BLaER1 treated with 17β-estradiol and CSF1 and Interleukin-3, amounts not matched to agents 10 nM and 100 nM (cell line): ENCODE measurements around the gene GAGE10.

Source experiments
- H3K27ac ChIP-seq, 11 experiments: shearing (Covaris generic); formaldehyde crosslinking; 2 replicates each; pipeline ENCODE4 v1.8.1; 2022
- H3K27me3 ChIP-seq, 11 experiments: shearing (Covaris generic); formaldehyde crosslinking; 2 replicates each; pipeline ENCODE4 v1.8.1; 2022
- H3K36me3 ChIP-seq, 11 experiments: shearing (Covaris generic); formaldehyde crosslinking; 2 replicates each; pipeline ENCODE4 v1.8.1; 2022
- H3K4me1 ChIP-seq, 10 experiments: shearing (Covaris generic); formaldehyde crosslinking; 2 replicates each; pipeline ENCODE4 v1.8.1; 2022
- H3K4me2 ChIP-seq, 11 experiments: shearing (Covaris generic); formaldehyde crosslinking; 2 replicates each; pipeline ENCODE4 v1.8.1; 2022
- H3K4me3 ChIP-seq, 10 experiments: shearing (Covaris generic); formaldehyde crosslinking; 2 replicates each; pipeline ENCODE4 v1.8.1; 2022
- H3K9ac ChIP-seq, 11 experiments: shearing (Covaris generic); formaldehyde crosslinking; 2 replicates each; pipeline ENCODE4 v1.8.1; 2022
- H3K9me3 ChIP-seq, 11 experiments: shearing (Covaris generic); formaldehyde crosslinking; replicated peaks in 1 of 11; 2 replicates each; pipeline ENCODE4 v1.8.1; 2022
- H4K20me1 ChIP-seq, 11 experiments: shearing (Covaris generic); formaldehyde crosslinking; 2 replicates each; pipeline ENCODE4 v1.8.1; 2022
- Cebpa-rat ChIP-seq, 11 experiments: shearing (Covaris generic); IDR thresholded peaks; 2 replicates each; pipeline ENCODE4 v1.8.1; 2022

The GAGE10 gene

GRCh38 chrX:49263631-49264030 lies 39.8 kb upstream of the GAGE10 start:
- Histone ChIP-seq H3K4me3 (no peak overlapping the region), H3K27me3 (peaks cover 54 to 99% (median 91%) of the 10 kb centered on the region in 11 experiments), H3K36me3 (no peaks in the 10 kb centered on the region), H3K4me2 (no peak overlapping the region), H3K9me3 (no peaks in the 10 kb centered on the region), H4K20me1 (peaks cover 0 to 5% (median 0%) of the 10 kb centered on the region in 11 experiments; a peak in 3 of 22 replicates), H3K9ac (no peak overlapping the region), H3K27ac (no peak overlapping the region), H3K4me1 (peaks cover 0 to 7% (median 6%) of the 10 kb centered on the region in 10 experiments; a peak in 5 of 20 replicates)
- no peak for TF ChIP-seq Cebpa-rat (IDR thresholded peaks at IDR 0.05)

DNA sequence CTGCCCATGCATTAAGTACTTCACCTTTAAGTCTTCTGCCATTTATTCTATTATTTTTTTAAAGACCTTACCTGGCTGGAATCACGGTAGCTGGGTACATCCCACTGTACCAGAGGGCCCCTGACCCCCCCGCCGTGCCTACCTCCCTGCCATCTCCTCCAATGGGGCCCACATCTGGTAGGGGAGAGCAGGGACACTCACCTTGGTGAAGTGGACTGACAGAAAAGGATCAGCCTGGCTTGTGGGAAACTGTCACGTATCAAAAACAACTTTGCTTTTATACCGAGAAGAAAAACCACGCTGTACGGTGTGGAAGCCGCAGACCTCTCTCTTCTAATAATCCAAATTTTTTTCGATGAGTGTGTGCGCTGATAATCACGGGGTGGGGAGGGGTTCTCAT lies 39.0 kb upstream of the GAGE10 start, which contains the start of gene FOXP3:
Gene FOXP3 (minus strand): TSS at position 251 of the 400 bp plus-strand sequence. CDS start 6,205 bp downstream, outside the sequence.
- TF ChIP-seq Cebpa-rat (IDR thresholded peaks at IDR 0.05), result no peak
- no peak within 1 kb of the TSS for H3K4me3 ChIP-seq
- no peaks in the 10 kb centered on the region for H3K36me3 ChIP-seq
- peaks cover 0 to 8% (median 6%) of the 10 kb centered on the region in 10 experiments; a peak in 5 of 20 replicates for H3K4me1 ChIP-seq
- peaks cover 47 to 98% (median 84%) of the 10 kb centered on the region in 11 experiments for H3K27me3 ChIP-seq
- peaks cover 0 to 4% (median 0%) of the 10 kb centered on the region in 11 experiments; a peak in 1 of 22 replicates for H3K9me3 ChIP-seq
- no peak within 1 kb of the TSS for H3K4me2 ChIP-seq
- H4K20me1 ChIP-seq, result no peaks in the 10 kb centered on the region; a peak in 2 of 22 replicates
- no peak within 1 kb of the TSS for H3K27ac ChIP-seq
- no peak within 1 kb of the TSS for H3K9ac ChIP-seq

- no peak overlapping the region for H3K9ac ChIP-seq
- H4K20me1 ChIP-seq, result peaks cover 0 to 6% (median 0%) of the 10 kb centered on the region in 11 experiments; a peak in 3 of 22 replicates
- H3K4me2 ChIP-seq, result no peak overlapping the region
- H3K9me3 ChIP-seq, result peaks cover 0 to 14% (median 0%) of the 10 kb centered on the region in 11 experiments; a peak in 7 of 22 replicates
- H3K27ac ChIP-seq, result no peak overlapping the region
- peaks cover 29 to 78% (median 66%) of the 10 kb centered on the region in 11 experiments for H3K27me3 ChIP-seq
- TF ChIP-seq Cebpa-rat (IDR thresholded peaks at IDR 0.05), result no peak
- peaks cover 14 to 23% (median 19%) of the 10 kb centered on the region in 10 experiments for H3K4me1 ChIP-seq
- H3K4me3 ChIP-seq, result no peak overlapping the region
- no peaks in the 10 kb centered on the region for H3K36me3 ChIP-seq
These were observed 36.7 kb upstream of the GAGE10 start for GRCh38 chrX:49266523-49267445.

- Histone ChIP-seq H3K4me2 (peak overlapping the region; percentile 55 to 77 (median 69)), H4K20me1 (peaks cover 2 to 23% (median 9%) of the 10 kb centered on the region in 11 experiments; a peak in 12 of 22 replicates), H3K4me3 (peak overlapping the region; percentile 51 to 80 (median 72)), H3K9me3 (peaks cover 0 to 14% (median 0%) of the 10 kb centered on the region in 11 experiments; a peak in 7 of 22 replicates), H3K4me1 (peaks cover 25 to 31% (median 29%) of the 10 kb centered on the region in 10 experiments), H3K27me3 (peaks cover 30 to 79% (median 65%) of the 10 kb centered on the region in 11 experiments), H3K9ac (peak overlapping the region; percentile 63 to 95 (median 89)), H3K27ac (peak overlapping the region; percentile 44 to 95 (median 92); a peak in 20 of 22 replicates), H3K36me3 (peaks cover 0 to 6% (median 0%) of the 10 kb centered on the region in 11 experiments; a peak in 3 of 22 replicates)
- no peak for TF ChIP-seq Cebpa-rat (IDR thresholded peaks at IDR 0.05)
These were observed 34.8 kb upstream of the GAGE10 start for GRCh38 chrX:49268702-49269009.

DNA sequence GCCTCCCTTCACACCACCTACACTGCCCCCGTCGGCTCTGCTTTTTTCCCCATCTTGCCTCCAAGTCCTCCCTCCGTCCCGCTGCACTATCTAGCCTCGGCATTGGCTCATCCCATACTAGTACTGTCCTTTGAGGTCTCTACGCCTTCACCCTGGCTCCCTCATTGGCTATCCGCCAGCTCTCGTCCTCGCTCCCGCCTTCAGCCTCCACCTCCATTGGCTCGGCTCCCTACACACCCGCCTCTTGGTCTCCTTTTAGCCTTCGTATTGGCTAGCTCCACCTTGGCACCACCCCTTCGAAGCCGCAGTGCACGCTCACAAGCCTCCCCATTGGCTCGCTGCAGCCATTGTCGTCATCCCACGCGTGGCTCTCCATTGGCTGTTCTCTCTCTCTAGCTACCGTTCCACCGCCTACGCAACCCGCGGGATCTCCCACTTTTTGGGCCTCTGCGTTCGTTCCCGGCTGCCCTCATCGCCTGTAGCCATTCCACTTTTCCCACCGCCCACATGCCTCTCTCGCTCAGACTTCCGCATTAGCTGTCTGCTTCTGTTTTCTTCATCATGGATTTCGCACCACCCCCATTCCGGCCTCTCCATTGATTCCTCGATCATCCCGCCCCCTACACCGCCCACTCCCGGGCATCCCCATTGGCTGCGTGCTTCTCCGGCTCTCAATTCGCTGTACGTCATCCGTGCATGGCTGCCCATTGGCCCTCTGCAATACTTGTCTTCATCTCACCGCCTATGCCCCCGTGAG lies 34.3 kb upstream of the GAGE10 start:
- peaks cover 0 to 7% (median 0%) of the 10 kb centered on the region in 11 experiments; a peak in 3 of 22 replicates for H3K36me3 ChIP-seq
- H3K9ac ChIP-seq, result peak overlapping the region; percentile 88 to 95 (median 93)
- peaks cover 25 to 31% (median 30%) of the 10 kb centered on the region in 10 experiments for H3K4me1 ChIP-seq
- peaks cover 0 to 14% (median 0%) of the 10 kb centered on the region in 11 experiments; a peak in 7 of 22 replicates for H3K9me3 ChIP-seq
- H4K20me1 ChIP-seq, result peaks cover 5 to 29% (median 14%) of the 10 kb centered on the region in 11 experiments; a peak in 15 of 22 replicates
- TF ChIP-seq Cebpa-rat (IDR thresholded peaks at IDR 0.05), result no peak
- H3K4me2 ChIP-seq, result peak overlapping the region; percentile 55 to 77 (median 69)
- peak overlapping the region; percentile 71 to 80 (median 74) for H3K4me3 ChIP-seq
- peaks cover 31 to 79% (median 65%) of the 10 kb centered on the region in 11 experiments for H3K27me3 ChIP-seq
- H3K27ac ChIP-seq, result peak overlapping the region; percentile 89 to 95 (median 93)

DNA sequence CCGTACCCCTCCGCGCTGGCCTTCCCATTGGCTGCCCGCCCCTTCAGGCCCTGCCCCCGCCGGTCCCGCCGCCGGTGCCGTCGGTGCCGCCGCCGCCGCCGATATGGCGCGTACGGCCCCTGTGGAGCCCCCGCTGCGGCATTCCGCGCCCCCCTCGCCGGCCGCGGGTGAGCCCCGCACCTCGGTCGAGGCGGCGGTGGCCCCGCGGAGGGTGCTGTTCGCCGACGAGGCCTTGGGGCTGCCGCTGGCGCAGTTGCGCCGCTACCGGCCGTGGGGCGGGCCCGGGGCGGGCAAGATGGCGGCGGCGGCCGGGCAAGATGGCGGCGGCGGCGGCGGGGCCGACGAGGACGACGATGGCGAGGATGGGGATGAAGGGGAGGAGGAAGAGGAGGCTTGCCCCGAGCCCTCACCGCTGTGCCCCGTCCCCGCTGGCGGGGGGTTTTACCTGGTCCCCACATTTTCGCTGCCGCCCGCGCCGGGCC lies 33.6 kb upstream of the GAGE10 start, which contains the start of gene PPP1R3F:
Gene PPP1R3F (plus strand): TSS at position 27 of the 482 bp plus-strand sequence. CDS start 77 bp downstream, at position 104.
- Histone ChIP-seq H3K36me3 (peaks cover 0 to 8% (median 0%) of the 10 kb centered on the region in 11 experiments; a peak in 3 of 22 replicates), H3K9me3 (peaks cover 0 to 14% (median 0%) of the 10 kb centered on the region in 11 experiments; a peak in 7 of 22 replicates), H3K9ac (peak within 1 kb of the TSS; percentile 88 to 95 (median 93)), H3K4me3 (peak within 1 kb of the TSS; percentile 71 to 80 (median 74)), H4K20me1 (peaks cover 6 to 35% (median 21%) of the 10 kb centered on the region in 11 experiments; a peak in 15 of 22 replicates), H3K27ac (peak within 1 kb of the TSS; percentile 89 to 95 (median 93)), H3K4me1 (peaks cover 25 to 31% (median 30%) of the 10 kb centered on the region in 10 experiments), H3K4me2 (peak within 1 kb of the TSS; percentile 74 to 92 (median 89)), H3K27me3 (peaks cover 37 to 79% (median 69%) of the 10 kb centered on the region in 11 experiments)
- no peak for TF ChIP-seq Cebpa-rat (IDR thresholded peaks at IDR 0.05)

GRCh38 chrX:49270249-49270921 lies 33.1 kb upstream of the GAGE10 start:
- peak overlapping the region; percentile 71 to 80 (median 74) for H3K4me3 ChIP-seq
- peak overlapping the region; percentile 74 to 92 (median 89) for H3K4me2 ChIP-seq
- peaks cover 42 to 79% (median 69%) of the 10 kb centered on the region in 11 experiments for H3K27me3 ChIP-seq
- peaks cover 6 to 41% (median 26%) of the 10 kb centered on the region in 11 experiments; a peak in 15 of 22 replicates for H4K20me1 ChIP-seq
- no peak for TF ChIP-seq Cebpa-rat (IDR thresholded peaks at IDR 0.05)
- peak overlapping the region; percentile 89 to 95 (median 93) for H3K27ac ChIP-seq
- H3K9me3 ChIP-seq, result peaks cover 0 to 14% (median 0%) of the 10 kb centered on the region in 11 experiments; a peak in 7 of 22 replicates
- H3K36me3 ChIP-seq, result peaks cover 0 to 8% (median 0%) of the 10 kb centered on the region in 11 experiments; a peak in 3 of 22 replicates
- peak overlapping the region; percentile 88 to 95 (median 93) for H3K9ac ChIP-seq
- H3K4me1 ChIP-seq, result peaks cover 25 to 31% (median 30%) of the 10 kb centered on the region in 10 experiments
